Measurements from ENCODE around the gene IL10RB.

Gene IL10RB

GRCh38 chr21:33278721-33279120 lies 12.6 kb downstream of the IL10RB start:
- no peak overlapping the region for H3K4me3 ChIP-seq (replicated peaks; ENCODE audit: low read depth, low read length)
- DNase-seq (ENCODE audit: extremely low read depth, low read depth): peak; percentile 75
- no peak for TF ChIP-seq CTCF (IDR thresholded peaks at IDR 0.05; ENCODE audit: low read depth, low read length, missing control alignments)

- H3K4me3 ChIP-seq (replicated peaks; ENCODE audit: low read depth, low read length): no peak overlapping the region
- DNase-seq (ENCODE audit: extremely low read depth, low read depth): no peak
- no peak for TF ChIP-seq CTCF (IDR thresholded peaks at IDR 0.05; ENCODE audit: low read depth, low read length, missing control alignments)
Observed at GRCh38 chr21:33279330-33279820, 13.2 kb downstream of the IL10RB start.

- no peak for DNase-seq (ENCODE audit: extremely low read depth, low read depth)
- no peak overlapping the region for H3K4me3 ChIP-seq (replicated peaks; ENCODE audit: low read depth, low read length)
- TF ChIP-seq CTCF (IDR thresholded peaks at IDR 0.05; ENCODE audit: low read depth, low read length, missing control alignments): no peak
Observed at GRCh38 chr21:33281096-33281652, 15.0 kb downstream of the IL10RB start.

- no peak for DNase-seq (ENCODE audit: extremely low read depth, low read depth)
- no peak for TF ChIP-seq CTCF (IDR thresholded peaks at IDR 0.05; ENCODE audit: low read depth, low read length, missing control alignments)
Observed at GRCh38 chr21:33283203-33283602, 17.0 kb downstream of the IL10RB start.

GRCh38 chr21:33286076-33286475 lies 19.9 kb downstream of the IL10RB start:
- H3K4me3 ChIP-seq (replicated peaks; ENCODE audit: low read depth, low read length): no peak overlapping the region
- TF ChIP-seq CTCF (IDR thresholded peaks at IDR 0.05; ENCODE audit: low read depth, low read length, missing control alignments): no peak
- no peak for DNase-seq (ENCODE audit: extremely low read depth, low read depth)

More at GRCh38 chr21:33283203-33283602, 17.0 kb downstream of the IL10RB start:
- H3K4me3 ChIP-seq (replicated peaks; ENCODE audit: low read depth, low read length): no peak overlapping the region

- no peak overlapping the region for H3K4me3 ChIP-seq (replicated peaks; ENCODE audit: low read depth, low read length)
- DNase-seq (ENCODE audit: extremely low read depth, low read depth): peak; percentile 80
- no peak for TF ChIP-seq CTCF (IDR thresholded peaks at IDR 0.05; ENCODE audit: low read depth, low read length, missing control alignments)
Observed at GRCh38 chr21:33286600-33287456, 20.7 kb downstream of the IL10RB start.
